Sigmoid colon (tissue), 7 donors: Measurements from ENCODE around the gene ARL5C. TPM values are rescaled to one million over a fixed set of nuclear protein-coding genes. Genes with fewer than 3 reads are reported as not detected.
"Not testable (repeated sequence)": the region's sequence is repeated elsewhere in the genome, so short reads cannot be mapped to it uniquely, and the experiment has no call there.

Experiments
- DNase-seq: peaks from one replicate; pipeline ENCODE4 v3.0.0-alpha.2; 2019
- H3K27ac ChIP-seq, 4 donors: fragments of 200-600 bp; sonication (generic); one replicate each; pipeline ENCODE4 v1.5.1; 2016 to 2019; ENCODE audit warnings: mild to moderate bottlenecking in 1 of 4
- H3K27me3 ChIP-seq, 3 donors: fragments of 200-600 bp; sonication (generic); one replicate each; pipeline ENCODE4 v1.5.1; 2019; ENCODE audit warnings: mild to moderate bottlenecking in 1 of 3
- H3K36me3 ChIP-seq, 4 donors: fragments of 200-600 bp; sonication (generic); one replicate each; pipeline ENCODE4 v1.5.1; 2016 to 2019
- H3K4me1 ChIP-seq, 4 donors: fragments of 200-600 bp; sonication (generic); one replicate each; pipeline ENCODE4 v1.5.1; 2017 to 2019
- H3K4me3 ChIP-seq, 4 donors: fragments of 200-600 bp; sonication (generic); one replicate each; pipeline ENCODE4 v1.5.1; 2017 to 2019; ENCODE audit warnings: mild to moderate bottlenecking in 2 of 4, moderate library complexity in 1 of 4
- H3K9me3 ChIP-seq, 4 donors: fragments of 200-600 bp in 3 of 4; sonication (generic) in 3 of 4; one replicate each; pipeline versions ENCODE4 v1.5.1 to v1.6.1; 2013 to 2019
- EP300 ChIP-seq, 4 donors: sonication (generic); formaldehyde crosslinking; IDR thresholded peaks; one replicate each; pipeline ENCODE4 v1.6.1; 2017; ENCODE audit warnings: antibody characterized with exemption in 4 of 4
- POLR2A ChIP-seq, 2 donors: fragments of 450-650 bp; IDR thresholded peaks; one replicate each; pipeline ENCODE4 v1.6.1; 2016; ENCODE audit warnings: antibody characterized with exemption in 2 of 2, mild to moderate bottlenecking in 2 of 2, moderate library complexity in 2 of 2
- POLR2AphosphoS5 ChIP-seq, 4 donors: sonication (generic); formaldehyde crosslinking; IDR thresholded peaks; one replicate each; pipeline ENCODE4 v1.6.1; 2017; ENCODE audit warnings: antibody characterized with exemption in 4 of 4
- WGBS, 2 donors: extraction: QIAGEN DNeasy Blood & Tissue Kit; methylation state at CpG; one replicate each; pipeline ENCODE4 v1.1.7; 2013; 5-methylcytosine and 5-hydroxymethylcytosine counted together
- intact Hi-C: fragments of 100-400 bp; cut with DNase I; formaldehyde crosslinking; loops from one replicate; pipeline ENCODE4 v1.15.1; 2023
- polyA plus RNA-seq, 3 donors: library from polyadenylated mRNA; stranded (reverse); fragments of 200-250 nt; gene quantifications; one replicate each; pipeline ENCODE4 v1.2.3, GENCODE V29; 2013
- total RNA-seq, 4 donors: library from RNA; depleted of rRNA; stranded (reverse); fragments of >200 nt; gene quantifications; one replicate each; pipeline ENCODE4 v1.1.0, GENCODE V29; 2016
- TF ChIP-seq, protein P1 (sequence below), 4 experiments: fragments of 450-650 bp in 3 of 4; fragments of 200-600 bp in 1 of 4; IDR thresholded peaks; one replicate each; pipeline ENCODE4 v1.5.1; 2016 to 2019; ENCODE audit warnings: antibody characterized with exemption in 4 of 4, mild to moderate bottlenecking in 3 of 4, moderate library complexity in 2 of 4
- donor health status: healthy with polysubstance abuse.
- donor health status: Bipolar disorder and iron deficiency.
- donor health status: healthy.

Gene ARL5C
- total and polyA plus RNA-seq, 7 donors: 0.28 TPM; not detected in 6

GRCh38 chr17:39126436-39126835 lies 39.5 kb downstream of the ARL5C start:
- DNase-seq: no peak
- WGBS, 2 donors: 70 to 83% methylated on average over 6 of the region's 6 CpGs
- Histone ChIP-seq H3K36me3 (no peaks in the 10 kb centered on the region), H3K4me1 (no peaks in the 10 kb centered on the region), H3K27ac (no peak overlapping the region), H3K4me3 (no peak overlapping the region), H3K27me3 (no peaks in the 10 kb centered on the region), H3K9me3 (no peaks in the 10 kb centered on the region)
- intact Hi-C loops: no loop called here
- TF ChIP-seq POLR2A (IDR thresholded peaks at IDR 0.05) (no peak), POLR2AphosphoS5 (IDR thresholded peaks at IDR 0.05) (no peak), EP300 (IDR thresholded peaks at IDR 0.05) (no peak)
- TF ChIP-seq, protein P1, sequence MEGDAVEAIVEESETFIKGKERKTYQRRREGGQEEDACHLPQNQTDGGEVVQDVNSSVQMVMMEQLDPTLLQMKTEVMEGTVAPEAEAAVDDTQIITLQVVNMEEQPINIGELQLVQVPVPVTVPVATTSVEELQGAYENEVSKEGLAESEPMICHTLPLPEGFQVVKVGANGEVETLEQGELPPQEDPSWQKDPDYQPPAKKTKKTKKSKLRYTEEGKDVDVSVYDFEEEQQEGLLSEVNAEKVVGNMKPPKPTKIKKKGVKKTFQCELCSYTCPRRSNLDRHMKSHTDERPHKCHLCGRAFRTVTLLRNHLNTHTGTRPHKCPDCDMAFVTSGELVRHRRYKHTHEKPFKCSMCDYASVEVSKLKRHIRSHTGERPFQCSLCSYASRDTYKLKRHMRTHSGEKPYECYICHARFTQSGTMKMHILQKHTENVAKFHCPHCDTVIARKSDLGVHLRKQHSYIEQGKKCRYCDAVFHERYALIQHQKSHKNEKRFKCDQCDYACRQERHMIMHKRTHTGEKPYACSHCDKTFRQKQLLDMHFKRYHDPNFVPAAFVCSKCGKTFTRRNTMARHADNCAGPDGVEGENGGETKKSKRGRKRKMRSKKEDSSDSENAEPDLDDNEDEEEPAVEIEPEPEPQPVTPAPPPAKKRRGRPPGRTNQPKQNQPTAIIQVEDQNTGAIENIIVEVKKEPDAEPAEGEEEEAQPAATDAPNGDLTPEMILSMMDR (IDR thresholded peaks at IDR 0.05): no peak

- Histone ChIP-seq H3K4me1 (no peaks in the 10 kb centered on the region), H3K27ac (no peak overlapping the region), H3K36me3 (no peaks in the 10 kb centered on the region), H3K27me3 (no peaks in the 10 kb centered on the region), H3K9me3 (no peaks in the 10 kb centered on the region), H3K4me3 (no peak overlapping the region)
- TF ChIP-seq, protein P1 (IDR thresholded peaks at IDR 0.05): no peak
- TF ChIP-seq POLR2AphosphoS5 (IDR thresholded peaks at IDR 0.05) (no peak), EP300 (IDR thresholded peaks at IDR 0.05) (no peak), POLR2A (IDR thresholded peaks at IDR 0.05) (no peak)
- DNase-seq: no peak
- WGBS, 2 donors: 93% methylated on average over 2 of the region's 2 CpGs
- intact Hi-C loops: no loop called here
Observed at GRCh38 chr17:39125143-39125875, 40.7 kb downstream of the ARL5C start.

- Histone ChIP-seq H3K27ac (no peak overlapping the region), H3K27me3 (no peaks in the 10 kb centered on the region), H3K36me3 (no peaks in the 10 kb centered on the region), H3K4me3 (no peak overlapping the region), H3K4me1 (no peaks in the 10 kb centered on the region), H3K9me3 (no peaks in the 10 kb centered on the region)
- no peak for DNase-seq
- TF ChIP-seq EP300 (IDR thresholded peaks at IDR 0.05) (no peak), POLR2AphosphoS5 (IDR thresholded peaks at IDR 0.05) (no peak), POLR2A (IDR thresholded peaks at IDR 0.05) (no peak)
- TF ChIP-seq, protein P1 (IDR thresholded peaks at IDR 0.05): no peak
- 84 to 85% methylated on average over 9 of the region's 9 CpGs for WGBS, 2 donors
- intact Hi-C loops: no loop called here
Observed at GRCh38 chr17:39123627-39124026, 42.3 kb downstream of the ARL5C start.

DNA sequence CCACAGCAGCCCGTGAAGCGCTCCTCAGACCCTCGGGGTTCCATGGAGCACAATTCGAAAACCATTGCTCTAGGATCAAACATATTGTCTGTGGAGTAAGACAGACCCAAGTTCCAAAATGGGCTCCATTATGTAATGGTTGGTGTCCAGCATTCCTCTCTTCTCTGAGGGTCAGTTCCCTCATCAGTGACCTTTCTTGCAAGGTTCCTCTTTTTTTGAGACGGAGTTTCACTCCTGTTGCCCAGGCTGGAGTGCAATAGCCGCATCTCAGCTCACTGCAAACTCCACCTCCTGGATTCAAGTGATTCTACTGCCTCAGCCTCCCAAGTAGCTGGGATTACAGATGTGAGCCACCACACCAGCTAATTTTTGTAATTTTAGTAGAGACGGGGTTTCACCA lies 43.0 kb downstream of the ARL5C start:
- H3K9me3 ChIP-seq: no peaks in the 10 kb centered on the region
- TF ChIP-seq POLR2A (IDR thresholded peaks at IDR 0.05) (no peak), EP300 (IDR thresholded peaks at IDR 0.05) (no peak), POLR2AphosphoS5 (IDR thresholded peaks at IDR 0.05) (no peak)
- TF ChIP-seq, protein P1 (IDR thresholded peaks at IDR 0.05): no peak
- 86 to 91% methylated on average over 7 of the region's 7 CpGs for WGBS, 2 donors
- no peak overlapping the region for H3K4me3 ChIP-seq
- intact Hi-C loops: no loop called here
- no peaks in the 10 kb centered on the region for H3K4me1 ChIP-seq
- H3K36me3 ChIP-seq: no peaks in the 10 kb centered on the region
- no peak overlapping the region for H3K27ac ChIP-seq
- DNase-seq: no peak
- H3K27me3 ChIP-seq: no peaks in the 10 kb centered on the region

DNA sequence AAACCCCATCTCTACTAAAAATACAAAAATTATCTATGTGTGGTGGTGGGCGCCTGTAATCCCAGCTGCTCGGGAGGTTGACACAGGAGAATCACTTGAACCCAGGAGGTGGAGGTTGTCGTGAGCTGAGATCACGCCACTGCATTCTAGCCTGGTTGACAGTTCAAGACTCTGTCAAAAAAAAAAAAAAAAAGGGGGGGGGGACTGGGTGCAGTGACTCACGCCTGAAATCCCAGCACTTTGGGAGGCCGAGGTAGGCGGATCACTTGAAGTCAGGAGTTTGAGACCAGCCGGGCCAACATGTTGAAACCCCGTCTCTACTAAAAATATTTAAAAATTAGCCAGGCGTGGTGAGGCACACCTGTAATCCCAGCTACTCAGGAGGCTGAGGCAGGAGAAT lies 44.0 kb downstream of the ARL5C start:
- H3K36me3 ChIP-seq, H3K4me3 ChIP-seq, intact Hi-C loops, H3K4me1 ChIP-seq, H3K27me3 ChIP-seq, DNase-seq, H3K27ac ChIP-seq, H3K9me3 ChIP-seq: not testable (repeated sequence)
- WGBS, 2 donors: 91 to 92% methylated on average over 10 of the region's 10 CpGs
